ENCODE data around the gene THAP5. TPM values are rescaled to one million over a fixed set of nuclear protein-coding genes. Genes with fewer than 3 reads are reported as not detected.

Gene THAP5
- total and polyA plus RNA-seq, 2 donors (not counting 3 experiments of a cell fraction or from before 2014, with no cell fraction given) = 2.5 to 14.1 TPM

- no peak for DNase-seq (ENCODE audit: low read depth, low spot score)
- H2AFZ ChIP-seq (ENCODE audit: low read depth, low read length) = no peak overlapping the region
- H4K20me1 ChIP-seq (replicated peaks; ENCODE audit: control insufficient read depth, extremely low read depth, insufficient read depth, low read length) = no peaks in the 10 kb centered on the region
- no peak overlapping the region for H3K27ac ChIP-seq (ENCODE audit: insufficient read depth, low read depth, low read length)
- FAIRE-seq = no peak
- no peaks in the 10 kb centered on the region for H3K79me2 ChIP-seq (ENCODE audit: control insufficient read depth, insufficient read depth, low read length)
- no peak overlapping the region for H3K4me2 ChIP-seq (ENCODE audit: insufficient read depth, low read length)
- ChIA-PET CTCF (no interaction called here), POLR2A (interaction anchor here (0.6 kb wide), 1 partner anchor 55 kb away, joined by 3 read pairs; no protein-coding TSS in a partner anchor)
- H3K9me3 ChIP-seq (replicated peaks; ENCODE audit: control insufficient read depth, insufficient read depth, low read length) = no peaks in the 10 kb centered on the region
- BruUV-seq (replicated peaks) = no TSS peak
- intact Hi-C loops (cut with micrococcal nuclease) (no loop called here), dilution Hi-C loops (cut with MboI; ENCODE audit: extremely low pct_ligation_motif_present, low sequenced_read_pairs) (no loop called here)
- H3K27me3 ChIP-seq (ENCODE audit: control insufficient read depth in 2 of 2, insufficient read depth in 2 of 2, low read length in 2 of 2) = peaks cover 11 to 23% of the 10 kb centered on the region in 2 experiments
- no peaks in the 10 kb centered on the region for H3K4me1 ChIP-seq (ENCODE audit: control insufficient read depth, extremely low read depth, insufficient read depth, low read length)
- H3K4me3 ChIP-seq (replicated peaks in 1 of 3; ENCODE audit: insufficient read depth in 1 of 3, low read depth in 1 of 3, low read length in 3 of 3) = no peak overlapping the region
- H3K9ac ChIP-seq (replicated peaks; ENCODE audit: extremely low read depth, insufficient read depth, low read length) = no peak overlapping the region
- no peak for TF ChIP-seq EZH2 (IDR thresholded peaks at IDR 0.05; ENCODE audit: borderline replicate concordance, low read depth, low read length, severe bottlenecking)
- no peak for TF ChIP-seq POLR2A (IDR thresholded peaks at IDR 0.05; ENCODE audit: low read depth, low read length)
- no peak for TF ChIP-seq GATA2 (IDR thresholded peaks at IDR 0.05; ENCODE audit: insufficient read depth, insufficient read length, low read depth, low read length)
- no peak for TF ChIP-seq JUN (IDR thresholded peaks at IDR 0.05; ENCODE audit: borderline replicate concordance, insufficient read depth, insufficient read length, low read depth)
- TF ChIP-seq CTCF (IDR thresholded peaks at IDR 0.05; ENCODE audit: extremely low read depth in 1 of 2, insufficient read depth in 1 of 2, low read depth in 1 of 2, low read length in 2 of 2) = no peak
- TF ChIP-seq MAX (IDR thresholded peaks at IDR 0.05; ENCODE audit: insufficient read depth, insufficient read length) = no peak
- TF ChIP-seq FOS (IDR thresholded peaks at IDR 0.05; ENCODE audit: borderline replicate concordance, insufficient read depth, low read length) = no peak
- no peak for TF ChIP-seq POLR2AphosphoS5 (IDR thresholded peaks at IDR 0.05; ENCODE audit: insufficient read depth, low read depth, low read length)
- TF ChIP-seq MYC (IDR thresholded peaks at IDR 0.05; ENCODE audit: low read depth, low read length) = no peak
- H3K9me1 ChIP-seq (replicated peaks; ENCODE audit: control insufficient read depth, extremely low read depth, insufficient read depth, low read length) = no peaks in the 10 kb centered on the region
- H3K36me3 ChIP-seq (ENCODE audit: control insufficient read depth in 2 of 2, extremely low read depth in 1 of 2, insufficient read depth in 2 of 2, low read length in 2 of 2) = no peaks in the 10 kb centered on the region
Measured at GRCh38 chr7:108603656-108604306, 34.3 kb upstream of the THAP5 start.

Measured in endothelial cell of umbilical vein (primary cell).